Measurements from ENCODE around the gene DCANP1. TPM values are rescaled to one million over a fixed set of nuclear protein-coding genes. Genes with fewer than 3 reads are reported as not detected.

The DCANP1 gene
- total and polyA plus RNA-seq, 11 donors: 0.11 TPM; not detected in 10

DNA sequence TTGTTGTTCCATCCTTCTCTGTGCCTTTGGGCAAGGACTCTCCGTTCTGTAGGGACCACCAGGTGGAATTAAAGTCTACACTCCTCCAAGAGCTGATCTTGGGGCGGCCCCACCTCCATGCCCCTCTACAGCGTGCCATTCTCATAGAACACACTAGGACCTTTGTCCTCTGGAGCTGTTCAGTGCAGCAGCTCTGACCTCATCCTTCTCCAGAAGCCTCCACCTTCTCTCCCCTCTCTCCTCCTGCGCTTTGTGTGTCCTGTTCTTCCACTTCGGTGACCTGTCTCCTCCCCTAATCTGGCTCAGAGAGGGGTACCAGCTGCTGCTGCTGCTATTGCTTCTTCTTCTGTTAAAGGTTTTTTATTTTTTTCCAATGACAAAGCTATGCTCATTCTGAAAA lies 46.3 kb downstream of the DCANP1 start:
- ATAC-seq: no peak
- Histone ChIP-seq H3K27me3 (no peaks in the 10 kb centered on the region), H3K36me3 (no peaks in the 10 kb centered on the region), H3K4me3 (no peak overlapping the region), H3K9me3 (peaks cover 0 to 4% (median 0%) of the 10 kb centered on the region in 12 donors), H3K27ac (no peak overlapping the region), H3K4me1 (peaks cover 0 to 35% (median 29%) of the 10 kb centered on the region in 12 donors)
- intact Hi-C loops (cut with DNase I): no loop called here
- 67 to 74% (median 72%) methylated on average over 5 of the region's 5 CpGs for WGBS, 4 donors
- TF ChIP-seq POLR2A (IDR thresholded peaks at IDR 0.05): no peak
- TF ChIP-seq, protein P1, sequence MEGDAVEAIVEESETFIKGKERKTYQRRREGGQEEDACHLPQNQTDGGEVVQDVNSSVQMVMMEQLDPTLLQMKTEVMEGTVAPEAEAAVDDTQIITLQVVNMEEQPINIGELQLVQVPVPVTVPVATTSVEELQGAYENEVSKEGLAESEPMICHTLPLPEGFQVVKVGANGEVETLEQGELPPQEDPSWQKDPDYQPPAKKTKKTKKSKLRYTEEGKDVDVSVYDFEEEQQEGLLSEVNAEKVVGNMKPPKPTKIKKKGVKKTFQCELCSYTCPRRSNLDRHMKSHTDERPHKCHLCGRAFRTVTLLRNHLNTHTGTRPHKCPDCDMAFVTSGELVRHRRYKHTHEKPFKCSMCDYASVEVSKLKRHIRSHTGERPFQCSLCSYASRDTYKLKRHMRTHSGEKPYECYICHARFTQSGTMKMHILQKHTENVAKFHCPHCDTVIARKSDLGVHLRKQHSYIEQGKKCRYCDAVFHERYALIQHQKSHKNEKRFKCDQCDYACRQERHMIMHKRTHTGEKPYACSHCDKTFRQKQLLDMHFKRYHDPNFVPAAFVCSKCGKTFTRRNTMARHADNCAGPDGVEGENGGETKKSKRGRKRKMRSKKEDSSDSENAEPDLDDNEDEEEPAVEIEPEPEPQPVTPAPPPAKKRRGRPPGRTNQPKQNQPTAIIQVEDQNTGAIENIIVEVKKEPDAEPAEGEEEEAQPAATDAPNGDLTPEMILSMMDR (IDR thresholded peaks at IDR 0.05): no peak
- no peak for DNase-seq

DNA sequence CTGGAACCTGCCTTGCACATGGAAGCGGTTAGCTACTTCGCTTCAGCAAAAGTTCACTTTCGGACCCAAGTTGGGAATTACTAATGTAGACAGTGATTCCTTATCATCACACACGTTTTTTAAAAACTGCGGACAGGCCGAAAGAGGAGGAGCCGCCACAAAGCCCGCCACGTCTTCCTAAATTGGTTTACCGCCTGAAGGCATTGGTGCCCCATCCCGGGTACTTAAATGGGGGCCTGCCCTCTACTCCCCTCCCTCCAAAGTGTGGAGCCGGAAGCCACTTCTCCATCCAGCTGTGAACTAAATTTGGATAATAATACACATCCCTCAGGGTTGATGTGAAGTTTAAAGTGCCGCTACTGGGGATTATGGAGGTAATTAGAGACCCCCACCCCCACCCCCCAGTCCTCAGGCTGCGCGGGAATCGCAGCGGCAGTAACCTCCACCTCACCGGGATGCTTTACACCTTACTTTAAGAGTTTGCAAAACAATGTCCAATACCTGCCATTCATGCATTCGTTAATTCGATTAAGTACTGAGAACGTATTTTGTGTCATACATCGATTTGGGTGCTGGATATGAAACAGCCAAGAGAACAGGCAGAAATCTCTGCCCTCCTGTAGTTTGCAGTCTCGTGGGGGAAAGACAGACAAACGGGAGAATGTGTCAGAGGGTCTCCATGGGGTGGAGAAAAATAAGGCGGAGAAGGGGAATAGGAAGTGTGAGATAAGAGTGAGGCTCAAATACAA lies 47.2 kb downstream of the DCANP1 start:
- H3K27ac ChIP-seq: peak overlapping the region in 11 of 12 donors; percentile 88 to 99 (median 96)
- H3K4me1 ChIP-seq: peaks cover 0 to 44% (median 38%) of the 10 kb centered on the region in 12 donors
- 38 to 46% (median 42%) methylated on average over 25 of the region's 25 CpGs for WGBS, 4 donors
- TF ChIP-seq POLR2A (IDR thresholded peaks at IDR 0.05): no peak
- TF ChIP-seq, protein P1 (IDR thresholded peaks at IDR 0.05): no peak
- ATAC-seq (no peak), DNase-seq (no peak)
- peaks cover 0 to 3% (median 0%) of the 10 kb centered on the region in 12 donors for H3K9me3 ChIP-seq
- H3K27me3 ChIP-seq: no peaks in the 10 kb centered on the region
- no peaks in the 10 kb centered on the region for H3K36me3 ChIP-seq
- peak overlapping the region; percentile 68 to 100 (median 96) for H3K4me3 ChIP-seq
- intact Hi-C loops (cut with DNase I): loop anchor here in 5 of 10 donors (1.0 to 5.0 kb wide), 4 partner anchors 21 to 44 kb away; no protein-coding TSS in a partner anchor

DNA sequence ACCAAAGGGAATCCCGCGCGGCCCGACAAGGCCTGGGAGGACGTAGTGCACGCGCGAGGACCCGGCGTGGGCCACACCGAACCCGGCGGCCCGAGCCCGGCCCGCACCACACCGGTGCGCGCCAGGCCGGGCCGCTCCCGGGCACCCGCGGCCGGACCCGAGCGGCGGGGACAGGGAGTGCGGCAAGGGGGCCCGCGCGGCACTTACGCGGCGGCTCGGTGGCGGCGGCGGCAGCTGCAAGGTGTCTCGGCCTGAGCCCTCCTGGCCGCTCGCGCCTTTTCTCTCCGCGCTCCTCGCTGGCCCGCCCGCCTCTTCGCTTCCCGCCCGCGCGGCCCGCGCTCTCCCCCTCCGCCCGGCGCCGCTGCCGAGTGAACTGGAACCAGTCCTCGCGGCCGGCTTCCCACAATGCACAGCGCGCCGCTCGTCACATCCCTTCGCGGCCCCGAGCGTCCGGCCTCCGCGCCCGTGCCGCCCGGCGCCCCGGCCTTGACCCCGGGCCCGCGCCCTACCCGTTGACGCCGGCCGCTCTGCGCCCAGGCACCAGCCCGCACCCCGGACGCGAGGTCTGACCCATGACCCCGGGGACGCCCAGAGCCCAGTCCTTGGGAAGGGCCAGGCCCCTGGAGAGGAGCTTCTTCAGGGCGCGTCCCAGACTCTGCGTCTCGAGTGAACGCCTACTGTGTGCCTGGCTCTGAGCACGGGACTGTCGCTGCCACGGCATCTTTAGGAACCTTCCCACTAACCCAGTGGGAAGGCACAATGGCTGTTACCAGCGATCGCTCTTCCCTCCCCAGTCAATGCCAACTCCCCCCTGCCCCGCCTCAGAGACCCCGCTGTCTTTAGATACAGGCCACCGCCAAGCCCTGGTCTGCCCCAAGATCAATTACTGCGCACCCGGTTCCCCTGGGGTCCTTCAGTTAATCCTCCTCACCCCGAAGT lies 48.0 kb downstream of the DCANP1 start, which contains the start of gene MACROH2A1:
TSS of gene MACROH2A1 (minus strand) at position 377 of the 939 bp plus-strand sequence. CDS start 10,138 bp downstream, outside the sequence.
- Histone ChIP-seq H3K36me3 (no peaks in the 10 kb centered on the region), H3K27me3 (no peaks in the 10 kb centered on the region), H3K4me3 (peak within 1 kb of the TSS; percentile 68 to 100 (median 96)), H3K27ac (peak within 1 kb of the TSS; percentile 86 to 99 (median 96)), H3K4me1 (peaks cover 4 to 52% (median 46%) of the 10 kb centered on the region in 12 donors), H3K9me3 (no peaks in the 10 kb centered on the region)
- WGBS, 4 donors: 1 to 2% (median 1%) methylated on average over 22 to 109 of the region's 109 CpGs
- DNase-seq (peak; percentile 92 to 95 (median 93)), ATAC-seq (peak; percentile 78 to 98 (median 96))
- TF ChIP-seq, protein P1 (IDR thresholded peaks at IDR 0.05): peak in 3 of 12 donors; percentile 11 to 22 (median 14)
- TF ChIP-seq POLR2A (IDR thresholded peaks at IDR 0.05): peak; percentile 44 to 87
- intact Hi-C loops (cut with DNase I): loop anchor here in 5 of 10 donors (1.0 to 5.0 kb wide), 4 partner anchors 22 to 43 kb away; no protein-coding TSS in a partner anchor

Measured in heart left ventricle (tissue), 16 donors.